ENCODE results near the gene GRIK1.

GRCh38 chr21:29581393-29581792 is 358.4 kb downstream of the GRIK1 start:
- TF ChIP-seq CTCF (conservative IDR thresholded peaks at IDR 0.05) (no peak), ZFX (IDR thresholded peaks at IDR 0.05) (no peak)

Data from C4-2B (cell line).